Chondrocyte (in vitro differentiated cells): ENCODE measurements around the gene IFI27L1. TPM values are rescaled to one million over a fixed set of nuclear protein-coding genes. Genes with fewer than 3 reads are reported as not detected.

Experiments
- DNase-seq: peaks from one replicate; pipeline ENCODE4 v3.0.0; 2021; ENCODE audit warnings: mixed read lengths, low spot score
- H3K27ac Mint-ChIP-seq: one replicate; pipeline ENCODE4 v1.8.0; 2021; ENCODE audit warnings: mild to moderate bottlenecking, moderate library complexity, mixed read lengths; ENCODE audit not compliant: unreplicated experiment
- H3K27me3 Mint-ChIP-seq: 2 replicates; pipeline ENCODE4 v1.8.0; 2021; ENCODE audit warnings: low read depth, mixed read lengths
- H3K36me3 Mint-ChIP-seq: 2 replicates; pipeline ENCODE4 v1.8.0; 2021; ENCODE audit warnings: low read depth, mixed read lengths
- H3K4me1 Mint-ChIP-seq: 2 replicates; pipeline ENCODE4 v1.8.0; 2021; ENCODE audit warnings: low read depth, mild to moderate bottlenecking, mixed read lengths
- H3K4me3 Mint-ChIP-seq: one replicate; pipeline ENCODE4 v1.8.0; 2021; ENCODE audit warnings: mild to moderate bottlenecking, moderate library complexity, mixed read lengths; ENCODE audit not compliant: unreplicated experiment
- H3K9me3 Mint-ChIP-seq: 2 replicates; pipeline ENCODE4 v1.8.0; 2021; ENCODE audit warnings: low read depth, mixed read lengths
- total RNA-seq: library from RNA; stranded (reverse); gene quantifications from 3 replicates; pipeline ENCODE4 v1.2.1, GENCODE V29; 2021
- TF ChIP-seq, protein P1 (sequence below): fragments of 200-600 bp; sonication (generic); IDR thresholded peaks from 2 replicates; pipeline ENCODE4 v1.5.0; 2021; ENCODE audit warnings: antibody characterized with exemption, mild to moderate bottlenecking, moderate library complexity

The IFI27L1 gene
- total RNA-seq, 1 donor from 2014 or later = 33.6 TPM

DNA sequence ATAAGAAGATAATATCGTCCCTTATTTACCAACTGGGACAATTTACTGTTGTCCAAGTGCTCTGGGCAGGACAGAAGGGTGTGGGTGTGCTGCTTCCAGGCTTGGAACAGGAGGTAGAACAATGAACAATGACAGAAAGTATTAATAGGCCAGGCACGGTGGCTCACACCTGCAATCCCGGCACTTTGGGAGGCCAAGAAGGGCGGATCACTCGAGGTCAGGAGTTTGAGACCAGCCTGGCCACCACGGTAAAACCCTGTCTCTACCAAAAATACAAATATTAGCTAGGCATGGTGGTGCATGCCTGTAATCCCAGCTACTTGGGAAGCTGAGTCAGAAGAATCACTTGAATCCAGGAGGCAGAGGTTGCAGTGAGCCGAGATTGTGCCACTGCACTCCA, 32.0 kb downstream of the IFI27L1 start:
- Mint-ChIP-seq H3K4me3 (no peak overlapping the region), H3K27ac (no peak overlapping the region), H3K27me3 (peaks cover 12% of the 10 kb centered on the region), H3K36me3 (no peaks in the 10 kb centered on the region), H3K4me1 (peaks cover 15% of the 10 kb centered on the region), H3K9me3 (no peaks in the 10 kb centered on the region)
- TF ChIP-seq, protein P1, sequence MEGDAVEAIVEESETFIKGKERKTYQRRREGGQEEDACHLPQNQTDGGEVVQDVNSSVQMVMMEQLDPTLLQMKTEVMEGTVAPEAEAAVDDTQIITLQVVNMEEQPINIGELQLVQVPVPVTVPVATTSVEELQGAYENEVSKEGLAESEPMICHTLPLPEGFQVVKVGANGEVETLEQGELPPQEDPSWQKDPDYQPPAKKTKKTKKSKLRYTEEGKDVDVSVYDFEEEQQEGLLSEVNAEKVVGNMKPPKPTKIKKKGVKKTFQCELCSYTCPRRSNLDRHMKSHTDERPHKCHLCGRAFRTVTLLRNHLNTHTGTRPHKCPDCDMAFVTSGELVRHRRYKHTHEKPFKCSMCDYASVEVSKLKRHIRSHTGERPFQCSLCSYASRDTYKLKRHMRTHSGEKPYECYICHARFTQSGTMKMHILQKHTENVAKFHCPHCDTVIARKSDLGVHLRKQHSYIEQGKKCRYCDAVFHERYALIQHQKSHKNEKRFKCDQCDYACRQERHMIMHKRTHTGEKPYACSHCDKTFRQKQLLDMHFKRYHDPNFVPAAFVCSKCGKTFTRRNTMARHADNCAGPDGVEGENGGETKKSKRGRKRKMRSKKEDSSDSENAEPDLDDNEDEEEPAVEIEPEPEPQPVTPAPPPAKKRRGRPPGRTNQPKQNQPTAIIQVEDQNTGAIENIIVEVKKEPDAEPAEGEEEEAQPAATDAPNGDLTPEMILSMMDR = no peak
- DNase-seq = no peak

DNA sequence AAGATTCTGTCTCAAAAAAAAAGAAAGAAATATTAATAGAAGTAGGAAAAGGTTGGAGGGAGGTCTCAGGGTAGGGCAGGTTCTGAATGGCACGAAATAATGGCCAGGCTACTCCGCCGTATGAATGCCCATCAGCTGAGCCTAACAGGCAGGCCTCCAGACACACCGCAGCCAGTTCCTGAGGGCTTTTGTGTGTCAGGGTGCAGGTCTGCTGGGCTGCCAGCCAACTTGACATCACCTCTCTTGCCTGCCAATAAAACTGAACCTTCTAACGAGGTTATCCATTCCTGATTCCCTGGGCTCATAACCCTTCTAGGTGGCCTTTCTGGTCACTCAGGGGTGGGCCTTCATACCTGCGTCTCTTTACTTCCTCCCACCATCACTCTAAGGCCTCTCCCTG, 32.4 kb downstream of the IFI27L1 start:
- Mint-ChIP-seq H3K4me3 (no peak overlapping the region), H3K4me1 (peaks cover 15% of the 10 kb centered on the region), H3K36me3 (no peaks in the 10 kb centered on the region), H3K9me3 (no peaks in the 10 kb centered on the region), H3K27me3 (peaks cover 12% of the 10 kb centered on the region), H3K27ac (no peak overlapping the region)
- DNase-seq = no peak
- TF ChIP-seq, protein P1 = no peak

DNA sequence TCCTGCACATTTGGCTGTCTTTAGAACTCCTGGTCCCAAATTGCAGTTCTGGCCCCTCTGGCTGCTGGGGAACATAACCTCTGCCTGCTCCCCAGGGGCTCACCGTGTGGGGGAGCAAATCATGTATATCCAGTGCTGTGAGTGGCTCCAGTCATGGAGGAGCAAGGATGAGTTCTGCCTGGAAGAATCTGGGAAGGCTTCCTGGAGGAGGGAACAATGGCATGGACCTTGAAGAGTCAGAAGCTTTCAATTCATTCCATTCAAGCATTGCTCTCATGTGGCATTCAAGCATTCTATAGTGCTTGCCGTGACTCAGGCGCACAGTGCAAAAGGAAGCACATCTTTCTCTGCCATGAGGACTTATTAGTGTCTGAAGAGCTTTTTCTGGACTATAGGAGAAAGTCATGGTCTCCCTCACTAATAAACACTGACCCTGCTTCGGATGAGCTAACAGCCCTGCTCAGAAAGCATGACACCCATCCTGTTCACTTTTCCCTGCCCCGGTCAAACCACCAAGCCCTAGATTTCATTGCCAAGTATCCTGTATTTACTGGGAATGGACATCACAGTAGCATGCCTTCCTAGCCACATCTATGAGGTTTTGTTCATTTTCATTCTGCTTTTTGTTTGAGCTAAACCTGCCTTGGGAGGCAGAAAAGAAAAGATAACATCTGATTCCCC, 32.9 kb downstream of the IFI27L1 start:
- TF ChIP-seq, protein P1 = no peak
- H3K27ac Mint-ChIP-seq = no peak overlapping the region
- no peak overlapping the region for H3K4me3 Mint-ChIP-seq
- H3K4me1 Mint-ChIP-seq = peaks cover 15% of the 10 kb centered on the region
- no peak for DNase-seq
- peaks cover 12% of the 10 kb centered on the region for H3K27me3 Mint-ChIP-seq
- no peaks in the 10 kb centered on the region for H3K9me3 Mint-ChIP-seq
- H3K36me3 Mint-ChIP-seq = no peaks in the 10 kb centered on the region

DNA sequence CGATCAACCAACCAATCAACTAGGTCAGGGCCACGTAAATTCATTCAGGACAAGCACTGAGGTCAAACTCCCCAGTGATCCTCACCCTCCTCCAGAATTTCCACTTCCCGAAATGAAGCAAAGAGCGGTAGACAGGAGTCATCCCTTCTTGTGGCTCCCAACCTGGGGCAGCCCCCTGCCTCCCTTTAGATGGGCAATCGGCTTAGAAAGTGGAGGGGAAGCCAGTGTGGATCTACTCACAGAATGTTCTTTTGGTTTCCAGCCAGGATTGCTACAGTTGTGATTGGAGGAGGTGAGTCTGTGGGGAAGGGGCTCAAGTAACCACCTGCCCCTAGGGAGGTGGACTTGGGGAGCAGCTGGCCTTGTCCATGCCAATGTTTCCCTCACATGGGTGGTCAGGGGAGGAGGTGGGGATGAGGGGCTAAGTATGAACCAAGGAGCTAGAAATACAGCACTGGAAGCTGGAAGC, 33.5 kb downstream of the IFI27L1 start:
- H3K4me1 Mint-ChIP-seq = peaks cover 15% of the 10 kb centered on the region
- H3K27ac Mint-ChIP-seq = no peak overlapping the region
- peaks cover 12% of the 10 kb centered on the region for H3K27me3 Mint-ChIP-seq
- no peak for DNase-seq
- peaks cover 3% of the 10 kb centered on the region for H3K9me3 Mint-ChIP-seq
- no peak overlapping the region for H3K4me3 Mint-ChIP-seq
- no peaks in the 10 kb centered on the region for H3K36me3 Mint-ChIP-seq
- TF ChIP-seq, protein P1 = no peak

DNA sequence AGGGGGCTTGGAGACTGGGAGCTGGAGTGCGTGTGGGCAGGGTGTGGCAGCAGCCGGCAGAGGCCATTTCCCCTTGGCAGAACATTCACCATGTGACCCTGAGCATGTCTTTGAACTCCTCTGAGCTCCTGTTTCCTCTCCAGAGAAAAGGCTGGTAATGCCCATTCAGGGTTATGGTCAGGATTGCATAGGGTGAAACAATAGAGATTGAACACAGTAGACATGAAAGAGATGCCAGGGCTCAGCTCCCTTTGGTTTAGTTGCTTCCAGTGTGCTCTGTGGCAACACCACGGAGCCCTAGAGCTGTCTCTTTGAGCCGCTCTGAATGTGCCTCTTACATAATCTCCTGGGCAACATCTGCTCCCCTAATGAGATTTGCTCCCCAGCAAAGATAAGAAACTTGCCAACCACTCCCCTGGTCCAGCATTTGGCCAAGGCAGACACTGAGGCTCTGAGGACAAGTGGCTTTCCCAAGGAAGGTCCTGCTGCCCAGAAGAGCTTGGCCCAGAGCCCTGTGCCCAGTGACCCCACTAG, 34.0 kb downstream of the IFI27L1 start:
- Mint-ChIP-seq H3K27me3 (peaks cover 12% of the 10 kb centered on the region), H3K27ac (no peak overlapping the region), H3K4me3 (no peak overlapping the region), H3K4me1 (peaks cover 15% of the 10 kb centered on the region), H3K9me3 (peaks cover 5% of the 10 kb centered on the region), H3K36me3 (no peaks in the 10 kb centered on the region)
- TF ChIP-seq, protein P1 = no peak
- DNase-seq = no peak
